GM21526 (cell line): ENCODE data around the gene MICU2.
"Not testable (repeated sequence)": the region's sequence is repeated elsewhere in the genome, so short reads cannot be mapped to it uniquely, and the experiment has no call there.

Experiments used
- ATAC-seq: cut with Tn5 transposase; IDR thresholded peaks from one replicate; pipeline ENCODE4 v1.9.1; 2021; ENCODE audit warnings: moderate library complexity; ENCODE audit not compliant: unreplicated experiment, low FRiP score

The MICU2 gene

GRCh38 chr13:21594715-21595545 is 9.0 kb downstream of the MICU2 start:
- ATAC-seq, result peak; percentile 41

DNA sequence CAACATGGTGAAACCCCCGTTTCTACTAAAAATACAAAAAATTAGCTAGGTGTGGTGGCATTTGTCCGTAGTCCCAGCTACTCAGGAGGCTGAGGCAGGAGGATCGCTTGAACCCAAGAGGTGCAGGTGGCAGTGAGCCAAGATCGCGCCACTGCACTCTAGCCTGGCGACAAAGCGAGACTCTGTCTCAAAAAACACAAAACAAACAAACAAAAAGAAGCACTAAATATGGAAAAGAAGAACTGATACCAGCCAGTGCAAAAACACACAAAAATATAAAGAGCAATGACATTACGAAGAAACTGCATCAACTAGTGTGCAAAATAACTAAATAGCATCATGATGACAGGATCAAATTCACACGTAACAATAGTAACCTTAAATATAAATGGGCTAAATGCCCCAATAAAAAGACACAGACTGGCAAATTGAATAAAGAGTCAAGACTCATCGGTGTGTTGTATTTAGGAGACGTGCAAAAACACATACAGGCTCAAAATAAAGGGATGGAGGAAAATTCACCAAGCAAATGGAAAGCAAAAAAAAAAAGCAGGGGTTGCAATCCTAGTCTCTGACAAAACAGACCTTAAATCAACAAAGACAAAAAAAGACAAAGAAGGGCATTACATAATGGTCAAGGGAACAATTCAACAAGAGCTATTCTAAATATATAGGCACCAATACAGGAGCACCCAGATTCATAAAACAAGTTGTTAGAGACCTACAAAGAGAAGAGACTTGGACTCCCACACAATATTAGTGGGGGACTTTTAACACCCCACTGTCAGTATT is 13.1 kb downstream of the MICU2 start:
- ATAC-seq, result not testable (repeated sequence)

GRCh38 chr13:21590231-21590630 is 13.7 kb downstream of the MICU2 start:
- no peak for ATAC-seq

DNA sequence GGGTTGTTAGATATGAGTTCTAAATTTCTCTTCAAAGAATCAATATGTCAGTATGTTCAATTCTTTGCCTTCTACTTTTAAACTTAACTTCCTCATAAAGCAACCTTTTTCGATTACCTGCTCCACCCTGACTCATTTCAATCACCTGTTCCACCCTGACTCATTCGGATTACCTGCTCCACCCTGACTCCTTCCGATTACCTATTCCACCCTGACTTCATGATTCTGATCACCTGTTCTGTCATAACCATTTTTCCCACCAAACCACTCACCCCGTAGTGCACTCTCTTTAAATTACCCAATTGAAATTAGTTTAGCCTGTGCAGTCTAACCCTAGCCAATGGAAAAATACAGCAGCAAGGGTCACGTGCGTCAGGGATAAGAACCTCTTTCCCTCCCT is 14.5 kb downstream of the MICU2 start:
- ATAC-seq, result not testable (repeated sequence)

- ATAC-seq, result not testable (repeated sequence)
These were observed 15.6 kb downstream of the MICU2 start for GRCh38 chr13:21588411-21588810.

DNA sequence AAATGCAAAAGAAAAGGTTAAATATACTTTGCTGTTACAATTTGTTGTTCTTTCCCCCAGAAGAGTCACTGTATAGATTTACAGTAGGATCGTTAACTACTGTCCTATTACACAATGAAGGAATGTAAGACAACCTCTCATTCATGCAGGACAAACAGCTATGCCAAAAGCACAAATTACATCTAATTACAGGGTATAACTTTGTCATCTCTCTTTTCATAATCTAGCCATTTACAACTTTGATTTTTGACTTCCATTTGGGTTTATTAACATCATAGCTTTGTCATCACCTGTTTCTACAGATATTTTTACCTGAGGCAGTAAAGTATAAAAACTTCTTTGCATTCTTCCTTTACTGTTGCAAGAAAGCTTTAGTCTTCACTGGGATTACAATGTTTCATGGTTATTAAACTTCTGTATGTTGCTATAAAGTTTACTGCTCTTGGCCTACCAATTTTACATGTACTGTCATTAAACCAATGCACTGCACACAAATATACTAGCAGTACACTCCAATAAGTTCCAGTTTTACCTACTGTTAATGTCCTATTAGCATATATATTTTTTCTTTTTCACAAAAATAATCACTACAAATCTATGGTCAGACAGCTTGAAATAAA is 18.9 kb downstream of the MICU2 start:
- ATAC-seq, result no peak

DNA sequence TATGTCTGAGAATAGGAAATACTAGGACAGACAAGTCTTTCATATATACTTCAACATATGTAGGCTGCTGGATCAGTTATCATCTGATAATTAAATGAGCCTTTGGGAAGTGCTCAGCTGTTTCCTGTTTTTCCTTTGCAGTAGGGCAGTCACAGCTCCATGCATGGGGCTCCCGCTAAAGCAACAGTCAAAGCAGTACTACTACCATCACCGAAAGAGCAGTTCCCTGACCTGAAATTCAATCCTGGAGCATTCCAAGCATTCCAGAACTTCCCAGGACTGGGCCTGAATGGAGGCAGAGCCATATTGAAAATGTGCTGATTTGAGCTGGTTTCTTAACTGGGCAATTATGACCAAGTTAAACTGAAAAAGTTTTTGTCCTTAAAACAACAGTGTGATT is 20.5 kb downstream of the MICU2 start:
- ATAC-seq, result no peak

GRCh38 chr13:21580736-21581135 is 23.2 kb downstream of the MICU2 start:
- ATAC-seq, result no peak

DNA sequence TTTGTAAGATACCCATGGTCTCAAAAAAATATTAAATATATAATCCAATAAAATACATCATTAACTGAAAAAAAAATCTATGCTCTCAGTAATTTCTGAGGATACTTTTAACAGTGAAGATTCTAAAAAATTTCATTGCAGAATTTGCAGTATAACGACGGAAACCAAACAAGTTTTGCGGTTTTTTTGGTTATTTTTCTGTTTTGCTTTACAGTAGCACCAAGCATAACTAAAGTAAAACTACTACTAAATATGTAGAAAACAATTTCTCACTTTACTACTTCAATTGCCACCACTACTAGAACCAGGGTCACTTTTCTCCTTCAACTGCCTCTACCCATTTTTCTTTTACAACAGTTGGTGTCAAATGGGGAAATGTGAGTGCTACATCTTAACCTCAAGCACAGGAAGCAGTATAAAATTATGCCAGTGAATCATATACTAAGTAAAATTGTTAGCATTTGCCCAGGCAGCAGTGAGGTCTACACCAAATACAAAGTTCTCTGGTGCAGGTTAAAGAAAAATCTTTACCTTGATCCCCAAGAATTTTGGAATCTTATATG is 24.1 kb downstream of the MICU2 start:
- no peak for ATAC-seq

- no peak for ATAC-seq
These were observed 25.2 kb downstream of the MICU2 start for GRCh38 chr13:21578748-21579147.

GRCh38 chr13:21576426-21576825 is 27.5 kb downstream of the MICU2 start:
- ATAC-seq, result no peak

GRCh38 chr13:21573920-21574712 is 29.9 kb downstream of the MICU2 start:
- no peak for ATAC-seq

DNA sequence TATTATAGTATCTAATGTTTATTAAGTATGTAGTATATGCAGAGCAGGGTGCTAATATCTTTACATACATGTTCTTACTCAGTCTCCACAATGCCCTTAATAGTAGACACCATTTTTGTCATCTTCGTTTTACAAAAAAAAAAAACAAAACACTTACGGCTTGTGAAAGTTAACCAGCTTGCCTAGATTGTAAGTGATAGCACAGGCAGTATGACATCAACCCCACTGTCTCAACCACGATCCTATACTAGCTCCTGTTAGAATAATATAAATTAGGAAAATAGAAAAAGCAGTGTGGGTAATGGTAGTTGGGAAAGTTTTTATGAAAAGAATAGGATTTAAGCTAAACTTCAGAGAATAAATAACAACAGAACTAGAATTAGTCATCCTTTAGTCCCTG is 34.3 kb downstream of the MICU2 start:
- no peak for ATAC-seq

DNA sequence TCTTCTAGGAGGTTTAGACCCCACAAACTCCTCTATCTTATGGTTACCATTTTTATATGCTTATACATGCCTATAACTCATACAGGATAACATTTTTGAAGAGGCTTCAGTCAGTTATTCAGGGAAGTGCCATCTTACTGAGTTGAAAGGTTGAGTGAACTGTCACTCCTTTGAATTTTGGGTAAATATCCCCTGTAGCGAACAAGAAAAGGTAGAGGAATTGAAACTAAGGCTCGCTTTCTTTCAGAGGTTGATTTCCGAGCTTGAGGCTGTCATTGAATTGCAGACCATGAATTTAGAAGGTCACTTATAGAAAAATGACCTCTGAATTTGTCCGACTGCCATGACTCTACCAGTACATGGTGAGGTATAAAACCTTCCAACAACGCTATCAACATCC is 35.1 kb downstream of the MICU2 start:
- no peak for ATAC-seq

- peak; percentile 70 for ATAC-seq
These were observed 36.3 kb downstream of the MICU2 start for GRCh38 chr13:21567714-21568113.

DNA sequence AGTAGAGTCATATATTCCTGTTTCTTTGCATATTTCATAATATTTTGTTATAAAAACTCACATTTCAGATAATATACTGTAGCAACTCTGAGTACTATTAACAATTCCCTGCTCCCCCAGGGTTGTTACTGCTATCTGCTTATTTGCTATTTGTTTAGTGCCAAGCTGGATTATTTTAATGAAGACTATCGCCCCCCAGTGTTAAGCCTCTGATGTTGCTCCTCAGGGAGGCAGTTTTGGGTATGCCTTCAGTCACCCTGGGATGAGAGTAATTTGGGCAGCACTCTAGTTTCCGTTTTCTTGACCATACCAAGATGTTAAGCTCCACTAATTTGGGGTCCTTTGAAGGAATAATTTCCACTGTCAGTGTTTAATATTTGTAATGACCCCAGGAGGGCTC is 46.0 kb downstream of the MICU2 start:
- no peak for ATAC-seq

GRCh38 chr13:21556051-21556450 is 47.9 kb downstream of the MICU2 start:
- no peak for ATAC-seq

- not testable (repeated sequence) for ATAC-seq
These were observed 50.7 kb downstream of the MICU2 start for GRCh38 chr13:21553261-21553660.

GRCh38 chr13:21550918-21551317 is 53.1 kb downstream of the MICU2 start:
- no peak for ATAC-seq

GRCh38 chr13:21549633-21550032 is 54.3 kb downstream of the MICU2 start:
- ATAC-seq, result no peak
